Cardiac fibroblast (primary cell): ENCODE measurements around the gene REC8.
A peak's percentile ranks its signal among the peaks of the same experiment; 100 is the strongest.

Experiments
- DNase-seq, 2 donors: peaks; one replicate each; pipeline versions ENCODE4 v3.0.0 to v3.0.0-alpha.2; 2010; ENCODE audit warnings: low read depth in 2 of 2
- H3K4me3 ChIP-seq, 2 donors: replicated peaks in 1 of 2; 1 replicate in 1 of 2; 2 replicates in 1 of 2; pipeline ENCODE4 v1.5.1; 2011; ENCODE audit warnings: low read depth in 2 of 2, low read length in 2 of 2, mild to moderate bottlenecking in 2 of 2, moderate library complexity in 1 of 2
- TF ChIP-seq, protein P1 (sequence below): IDR thresholded peaks from one replicate; pipeline ENCODE4 v1.5.1; 2011; ENCODE audit warnings: low read depth, mild to moderate bottlenecking, low read length, inconsistent platforms

The REC8 gene

GRCh38 chr14:24159777-24160498 is 11.9 kb upstream of the REC8 start:
- TF ChIP-seq, protein P1, sequence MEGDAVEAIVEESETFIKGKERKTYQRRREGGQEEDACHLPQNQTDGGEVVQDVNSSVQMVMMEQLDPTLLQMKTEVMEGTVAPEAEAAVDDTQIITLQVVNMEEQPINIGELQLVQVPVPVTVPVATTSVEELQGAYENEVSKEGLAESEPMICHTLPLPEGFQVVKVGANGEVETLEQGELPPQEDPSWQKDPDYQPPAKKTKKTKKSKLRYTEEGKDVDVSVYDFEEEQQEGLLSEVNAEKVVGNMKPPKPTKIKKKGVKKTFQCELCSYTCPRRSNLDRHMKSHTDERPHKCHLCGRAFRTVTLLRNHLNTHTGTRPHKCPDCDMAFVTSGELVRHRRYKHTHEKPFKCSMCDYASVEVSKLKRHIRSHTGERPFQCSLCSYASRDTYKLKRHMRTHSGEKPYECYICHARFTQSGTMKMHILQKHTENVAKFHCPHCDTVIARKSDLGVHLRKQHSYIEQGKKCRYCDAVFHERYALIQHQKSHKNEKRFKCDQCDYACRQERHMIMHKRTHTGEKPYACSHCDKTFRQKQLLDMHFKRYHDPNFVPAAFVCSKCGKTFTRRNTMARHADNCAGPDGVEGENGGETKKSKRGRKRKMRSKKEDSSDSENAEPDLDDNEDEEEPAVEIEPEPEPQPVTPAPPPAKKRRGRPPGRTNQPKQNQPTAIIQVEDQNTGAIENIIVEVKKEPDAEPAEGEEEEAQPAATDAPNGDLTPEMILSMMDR: no peak
- no peak overlapping the region for H3K4me3 ChIP-seq
- DNase-seq: no peak

- TF ChIP-seq, protein P1: no peak
- no peak for DNase-seq
- no peak overlapping the region for H3K4me3 ChIP-seq
Observed at GRCh38 chr14:24160499-24160849, 11.4 kb upstream of the REC8 start.

- H3K4me3 ChIP-seq: peak within 1 kb of the TSS; percentile 58 to 67
- TF ChIP-seq, protein P1: peak; percentile 93
- DNase-seq: peak; percentile 96
Observed at GRCh38 chr14:24160850-24161804, 10.8 kb upstream of the REC8 start, which contains the start of gene IRF9. TSS of gene IRF9 (plus strand) at chr14:24161265. CDS start at chr14:24162145, 880 bp downstream.

GRCh38 chr14:24162093-24162492 is 9.8 kb upstream of the REC8 start:
- TF ChIP-seq, protein P1: no peak
- DNase-seq: peak; percentile 33 to 46
- H3K4me3 ChIP-seq: peak overlapping the region; percentile 58 to 67

- H3K4me3 ChIP-seq: no peak overlapping the region
- TF ChIP-seq, protein P1: no peak
- no peak for DNase-seq
Observed at GRCh38 chr14:24164518-24164991, 7.3 kb upstream of the REC8 start.

GRCh38 chr14:24165785-24166184 is 6.1 kb upstream of the REC8 start:
- TF ChIP-seq, protein P1: no peak
- H3K4me3 ChIP-seq: no peak overlapping the region

More at GRCh38 chr14:24165785-24166184, 6.1 kb upstream of the REC8 start:
- no peak for DNase-seq
